RWPE2 (cell line): Measurements from ENCODE around the gene APOE.
"Not testable (repeated sequence)": the region's sequence is repeated elsewhere in the genome, so short reads cannot be mapped to it uniquely, and the experiment has no call there.

Source experiments
- ATAC-seq: fragments of 200-7000 bp; cut with Tn5 transposase; 3 replicates; pipeline ENCODE4 v1.9.1; 2021; ENCODE audit warnings: low read depth
- DNase-seq: peaks from one replicate; pipeline ENCODE4 v3.0.0-alpha.2; 2020; ENCODE audit warnings: low spot score
- H3K27ac ChIP-seq: fragments of 450-650 bp; 2 replicates; pipeline ENCODE4 v1.5.1; 2017; ENCODE audit warnings: mild to moderate bottlenecking; ENCODE audit not compliant: poor library complexity, severe bottlenecking
- H3K27me3 ChIP-seq: fragments of 250-450 bp; sonication (Bioruptor Pico); 2 replicates; pipeline ENCODE4 v1.5.1; 2021; ENCODE audit warnings: mild to moderate bottlenecking, moderate library complexity; ENCODE audit not compliant: insufficient read depth, poor library complexity, severe bottlenecking
- H3K36me3 ChIP-seq: fragments of 250-450 bp; sonication (Bioruptor Pico); 2 replicates; pipeline ENCODE4 v1.5.1; 2020; ENCODE audit warnings: low read depth, mild to moderate bottlenecking, moderate library complexity
- H3K4me1 ChIP-seq: fragments of 250-450 bp; sonication (Bioruptor Pico); 2 replicates; pipeline ENCODE4 v1.5.1; 2021; ENCODE audit warnings: mild to moderate bottlenecking, moderate library complexity; ENCODE audit not compliant: insufficient read depth, poor library complexity, severe bottlenecking
- H3K4me3 ChIP-seq: fragments of 250-450 bp; sonication (Bioruptor Pico); 2 replicates; pipeline ENCODE4 v1.5.1; 2021; ENCODE audit warnings: mild to moderate bottlenecking, moderate library complexity; ENCODE audit not compliant: severe bottlenecking
- H3K9me3 ChIP-seq: fragments of 250-450 bp; sonication (Bioruptor Pico); 2 replicates; pipeline ENCODE4 v1.5.1; 2021; ENCODE audit warnings: mild to moderate bottlenecking, moderate library complexity; ENCODE audit not compliant: severe bottlenecking
- CTCF ChIP-seq: fragments of 450-650 bp; IDR thresholded peaks from one replicate; pipeline ENCODE4 v1.5.1; 2017; ENCODE audit warnings: mild to moderate bottlenecking, moderate library complexity; ENCODE audit not compliant: poor library complexity, severe bottlenecking

Gene APOE

GRCh38 chr19:44878120-44878865 is 27.3 kb upstream of the APOE start:
- no peak for TF ChIP-seq CTCF
- Histone ChIP-seq H3K4me3 (no peak overlapping the region), H3K27ac (no peak overlapping the region), H3K27me3 (no peaks in the 10 kb centered on the region), H3K9me3 (no peaks in the 10 kb centered on the region), H3K36me3 (peaks cover 33% of the 10 kb centered on the region), H3K4me1 (peaks cover 3% of the 10 kb centered on the region)
- ATAC-seq = no peak
- no peak for DNase-seq

- no peak overlapping the region for H3K4me3 ChIP-seq
- peaks cover 3% of the 10 kb centered on the region for H3K4me1 ChIP-seq
- H3K9me3 ChIP-seq = no peaks in the 10 kb centered on the region
- TF ChIP-seq CTCF = no peak
- DNase-seq (no peak), ATAC-seq (no peak)
- H3K27ac ChIP-seq = no peak overlapping the region
- no peaks in the 10 kb centered on the region for H3K27me3 ChIP-seq
- peaks cover 25% of the 10 kb centered on the region for H3K36me3 ChIP-seq
Measured at GRCh38 chr19:44879309-44880065, 26.1 kb upstream of the APOE start.

GRCh38 chr19:44882063-44882462 is 23.5 kb upstream of the APOE start:
- peaks cover 3% of the 10 kb centered on the region for H3K36me3 ChIP-seq
- no peak for ATAC-seq
- no peaks in the 10 kb centered on the region for H3K4me1 ChIP-seq
- no peak overlapping the region for H3K4me3 ChIP-seq
- DNase-seq = no peak
- TF ChIP-seq CTCF = no peak
- no peaks in the 10 kb centered on the region for H3K9me3 ChIP-seq
- H3K27me3 ChIP-seq = no peaks in the 10 kb centered on the region
- H3K27ac ChIP-seq = no peak overlapping the region

- not testable (repeated sequence) for H3K27me3 ChIP-seq, ATAC-seq, H3K27ac ChIP-seq, H3K9me3 ChIP-seq, H3K4me1 ChIP-seq, H3K36me3 ChIP-seq, H3K4me3 ChIP-seq, DNase-seq
Measured at GRCh38 chr19:44882619-44883397, 22.8 kb upstream of the APOE start.

DNA sequence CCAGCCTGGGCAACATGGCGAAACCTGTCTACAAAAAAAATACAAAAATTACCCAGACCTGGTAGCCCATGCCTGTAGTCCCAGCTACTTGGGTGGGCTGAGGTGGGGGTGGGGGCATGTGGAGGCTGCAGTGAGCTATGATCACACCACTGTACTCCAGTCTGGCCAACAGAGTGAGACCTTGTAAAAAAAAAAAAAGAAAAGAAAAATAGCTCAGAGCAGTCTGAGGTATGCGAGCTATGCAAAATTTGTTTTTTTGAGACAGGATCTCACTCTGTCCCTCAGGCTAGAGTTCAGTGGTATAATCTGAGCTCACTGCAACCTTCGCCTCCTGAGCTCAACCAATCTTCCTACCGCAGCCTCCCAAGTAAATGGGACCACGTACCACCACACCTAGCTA is 21.7 kb upstream of the APOE start:
- Histone ChIP-seq H3K36me3 (peaks cover 3% of the 10 kb centered on the region), H3K4me3 (no peak overlapping the region), H3K27me3 (no peaks in the 10 kb centered on the region), H3K27ac (no peak overlapping the region), H3K9me3 (no peaks in the 10 kb centered on the region), H3K4me1 (no peaks in the 10 kb centered on the region)
- no peak for TF ChIP-seq CTCF
- no peak for ATAC-seq
- no peak for DNase-seq
